Dendritic cell treated with granulocyte-macrophage colony-stimulating factor and Interleukin-4, amounts not matched to agents 40 ng/mL and 50 ng/mL, for 4 days (primary cell): ENCODE data around the gene ATN1.

Experiments used
- H3K27ac Mint-ChIP-seq: one replicate; pipeline ENCODE4 v1.8.0; 2022; ENCODE audit warnings: mild to moderate bottlenecking, mixed read lengths
- H3K27me3 Mint-ChIP-seq: one replicate; pipeline ENCODE4 v1.8.0; 2022; ENCODE audit warnings: mild to moderate bottlenecking, mixed read lengths
- H3K36me3 Mint-ChIP-seq: one replicate; pipeline ENCODE4 v1.8.0; 2022; ENCODE audit warnings: low read depth, mixed read lengths
- H3K4me1 Mint-ChIP-seq: one replicate; pipeline ENCODE4 v1.8.0; 2022; ENCODE audit warnings: low read depth, mixed read lengths
- H3K4me3 Mint-ChIP-seq: one replicate; pipeline ENCODE4 v1.8.0; 2022; ENCODE audit warnings: mild to moderate bottlenecking, moderate library complexity, mixed read lengths
- H3K9me3 Mint-ChIP-seq: one replicate; pipeline ENCODE4 v1.8.0; 2022; ENCODE audit warnings: mixed read lengths
- intact Hi-C: fragments of 100-400 bp; cut with micrococcal nuclease; formaldehyde crosslinking; loops from one replicate; pipeline ENCODE4 v1.15.0; 2022

ATN1 gene

GRCh38 chr12:6914947-6915788, 12.6 kb upstream of the ATN1 start:
- Mint-ChIP-seq H3K4me1 (peaks cover 49% of the 10 kb centered on the region), H3K36me3 (no peaks in the 10 kb centered on the region), H3K27ac (peak overlapping the region; percentile 45), H3K9me3 (no peaks in the 10 kb centered on the region), H3K4me3 (peak overlapping the region; percentile 84), H3K27me3 (peaks cover 73% of the 10 kb centered on the region)
- intact Hi-C loops: no loop called here

DNA sequence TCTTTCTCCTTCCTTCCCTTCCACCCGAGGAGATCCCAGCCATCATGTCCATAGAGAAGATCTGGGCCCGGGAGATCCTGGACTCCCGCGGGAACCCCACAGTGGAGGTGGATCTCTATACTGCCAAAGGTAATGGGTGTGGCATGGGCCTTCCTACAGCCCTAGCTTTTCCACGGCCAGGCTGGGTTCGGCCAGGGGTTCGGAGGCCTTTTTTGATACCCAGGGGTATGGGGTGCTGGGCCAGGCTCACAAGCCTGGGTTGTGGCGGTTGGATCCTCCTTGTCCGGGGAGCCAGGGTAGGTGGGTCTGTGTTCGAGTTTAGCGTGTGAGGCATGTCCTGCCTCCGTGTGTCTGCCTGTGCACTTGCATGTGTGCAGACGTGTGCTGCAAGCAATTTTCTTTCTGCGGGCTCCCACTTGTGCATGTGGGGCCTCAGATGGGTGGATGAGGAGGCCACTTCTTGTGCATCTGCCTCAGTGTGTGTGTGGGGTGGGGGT, 11.9 kb upstream of the ATN1 start:
- Mint-ChIP-seq H3K4me1 (peaks cover 50% of the 10 kb centered on the region), H3K27ac (no peak overlapping the region), H3K9me3 (no peaks in the 10 kb centered on the region), H3K27me3 (peaks cover 75% of the 10 kb centered on the region), H3K4me3 (no peak overlapping the region), H3K36me3 (no peaks in the 10 kb centered on the region)
- intact Hi-C loops: no loop called here

DNA sequence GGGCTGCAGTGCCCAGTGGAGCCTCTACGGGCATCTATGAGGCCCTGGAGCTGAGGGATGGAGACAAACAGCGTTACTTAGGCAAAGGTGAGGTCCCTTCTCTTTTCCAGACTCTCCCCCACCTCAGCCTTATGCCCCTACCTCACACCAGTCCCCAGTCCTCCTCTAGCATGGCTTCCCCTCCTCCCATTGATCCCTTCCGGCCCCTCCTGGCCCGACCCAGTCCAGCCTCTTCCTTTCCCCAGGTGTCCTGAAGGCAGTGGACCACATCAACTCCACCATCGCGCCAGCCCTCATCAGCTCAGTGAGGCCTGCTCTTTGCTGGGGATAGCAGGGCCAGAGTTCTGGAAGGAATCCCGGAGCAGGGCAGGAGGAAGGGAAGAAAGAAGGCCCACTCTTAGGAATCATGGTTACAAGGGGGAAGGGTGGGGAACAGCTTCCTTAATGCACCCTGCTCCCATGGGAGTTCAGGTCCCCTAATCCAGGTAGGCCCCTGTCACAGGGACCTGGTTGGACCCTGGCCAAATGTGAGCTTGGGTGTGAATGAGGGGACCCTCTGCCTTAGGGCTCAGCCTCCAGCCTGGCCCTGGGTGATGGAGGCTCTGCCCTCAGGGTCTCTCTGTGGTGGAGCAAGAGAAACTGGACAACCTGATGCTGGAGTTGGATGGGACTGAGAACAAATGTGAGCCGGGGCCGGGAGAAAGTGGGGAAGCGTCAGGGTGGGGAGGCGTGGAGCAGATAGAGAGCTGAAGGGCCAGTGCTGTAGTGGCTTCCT, 11.1 kb upstream of the ATN1 start:
- H3K4me1 Mint-ChIP-seq: peaks cover 54% of the 10 kb centered on the region
- no peaks in the 10 kb centered on the region for H3K36me3 Mint-ChIP-seq
- H3K27ac Mint-ChIP-seq: no peak overlapping the region
- intact Hi-C loops: no loop called here
- H3K27me3 Mint-ChIP-seq: peaks cover 78% of the 10 kb centered on the region
- no peak overlapping the region for H3K4me3 Mint-ChIP-seq
- H3K9me3 Mint-ChIP-seq: no peaks in the 10 kb centered on the region

DNA sequence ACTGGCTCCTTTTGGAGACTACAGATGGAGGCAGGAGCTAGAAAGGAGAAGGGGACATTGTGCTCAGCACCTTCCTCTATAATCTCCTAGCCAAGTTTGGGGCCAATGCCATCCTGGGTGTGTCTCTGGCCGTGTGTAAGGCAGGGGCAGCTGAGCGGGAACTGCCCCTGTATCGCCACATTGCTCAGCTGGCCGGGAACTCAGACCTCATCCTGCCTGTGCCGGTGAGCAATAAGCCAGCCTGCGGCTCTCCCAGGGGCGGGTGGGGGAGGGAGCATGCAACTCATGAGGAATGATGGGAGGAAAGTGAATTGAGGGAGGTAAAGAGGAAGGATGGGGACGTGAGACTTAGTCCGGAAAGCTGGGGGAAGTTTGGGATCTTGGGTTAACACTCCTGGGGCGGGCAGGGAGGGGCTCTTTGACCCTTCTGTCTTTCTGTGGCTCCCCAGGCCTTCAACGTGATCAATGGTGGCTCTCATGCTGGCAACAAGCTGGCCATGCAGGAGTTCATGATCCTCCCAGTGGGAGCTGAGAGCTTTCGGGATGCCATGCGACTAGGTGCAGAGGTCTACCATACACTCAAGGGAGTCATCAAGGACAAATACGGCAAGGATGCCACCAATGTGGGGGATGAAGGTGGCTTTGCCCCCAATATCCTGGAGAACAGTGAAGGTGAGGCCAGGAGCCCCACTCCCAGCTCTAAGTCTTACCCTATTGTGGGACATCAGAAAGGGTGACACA, 10.1 kb upstream of the ATN1 start:
- Mint-ChIP-seq H3K36me3 (no peaks in the 10 kb centered on the region), H3K27me3 (peaks cover 74% of the 10 kb centered on the region), H3K4me3 (no peak overlapping the region), H3K27ac (no peak overlapping the region), H3K4me1 (peaks cover 64% of the 10 kb centered on the region), H3K9me3 (no peaks in the 10 kb centered on the region)
- intact Hi-C loops: no loop called here

- Mint-ChIP-seq H3K4me1 (peaks cover 64% of the 10 kb centered on the region), H3K9me3 (no peaks in the 10 kb centered on the region), H3K4me3 (no peak overlapping the region), H3K27me3 (peaks cover 56% of the 10 kb centered on the region), H3K36me3 (no peaks in the 10 kb centered on the region), H3K27ac (peak overlapping the region; percentile 42)
- intact Hi-C loops: no loop called here
Observed at GRCh38 chr12:6919588-6919987, 8.2 kb upstream of the ATN1 start.

- H3K4me3 Mint-ChIP-seq: no peak overlapping the region
- no peaks in the 10 kb centered on the region for H3K9me3 Mint-ChIP-seq
- peaks cover 71% of the 10 kb centered on the region for H3K4me1 Mint-ChIP-seq
- H3K36me3 Mint-ChIP-seq: no peaks in the 10 kb centered on the region
- intact Hi-C loops: no loop called here
- H3K27ac Mint-ChIP-seq: no peak overlapping the region
- peaks cover 51% of the 10 kb centered on the region for H3K27me3 Mint-ChIP-seq
Observed at GRCh38 chr12:6921539-6921938, 6.2 kb upstream of the ATN1 start.

- H3K27ac Mint-ChIP-seq: peak overlapping the region; percentile 56
- intact Hi-C loops: no loop called here
- peaks cover 72% of the 10 kb centered on the region for H3K4me1 Mint-ChIP-seq
- H3K27me3 Mint-ChIP-seq: peaks cover 51% of the 10 kb centered on the region
- no peaks in the 10 kb centered on the region for H3K9me3 Mint-ChIP-seq
- H3K4me3 Mint-ChIP-seq: peak overlapping the region; percentile 59
- no peaks in the 10 kb centered on the region for H3K36me3 Mint-ChIP-seq
Observed at GRCh38 chr12:6921996-6922946, 5.5 kb upstream of the ATN1 start.

- peaks cover 48% of the 10 kb centered on the region for H3K27me3 Mint-ChIP-seq
- H3K9me3 Mint-ChIP-seq: no peaks in the 10 kb centered on the region
- H3K4me3 Mint-ChIP-seq: peak overlapping the region; percentile 59
- intact Hi-C loops: no loop called here
- H3K4me1 Mint-ChIP-seq: peaks cover 74% of the 10 kb centered on the region
- peak overlapping the region; percentile 56 for H3K27ac Mint-ChIP-seq
- H3K36me3 Mint-ChIP-seq: no peaks in the 10 kb centered on the region
Observed at GRCh38 chr12:6923003-6923732, 4.6 kb upstream of the ATN1 start.

DNA sequence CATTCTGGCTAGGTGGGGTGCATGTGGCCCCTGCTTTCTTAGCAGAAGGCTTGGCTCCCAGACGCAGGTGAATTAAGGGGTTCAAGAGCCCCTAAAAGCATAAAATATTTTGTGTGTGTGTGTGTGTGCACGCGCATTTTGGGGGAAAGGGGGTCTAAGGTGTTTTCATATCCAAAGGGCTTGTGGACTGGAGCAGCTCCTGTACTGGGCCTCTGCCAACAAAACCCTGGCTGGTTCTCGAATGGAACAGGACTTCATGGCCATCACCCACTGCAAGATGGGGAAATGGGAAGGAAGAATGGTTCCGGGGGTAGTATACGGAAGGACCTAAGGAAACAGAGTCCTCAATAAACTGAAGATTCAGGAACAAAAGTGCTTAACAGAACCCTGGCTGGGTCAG, 3.9 kb upstream of the ATN1 start:
- Mint-ChIP-seq H3K36me3 (peaks cover 5% of the 10 kb centered on the region), H3K4me3 (no peak overlapping the region), H3K27me3 (peaks cover 52% of the 10 kb centered on the region), H3K27ac (no peak overlapping the region), H3K4me1 (peaks cover 79% of the 10 kb centered on the region), H3K9me3 (no peaks in the 10 kb centered on the region)
- intact Hi-C loops: loop anchor here (2.0 kb wide), 1 partner anchor 15 kb away; no protein-coding TSS in a partner anchor

DNA sequence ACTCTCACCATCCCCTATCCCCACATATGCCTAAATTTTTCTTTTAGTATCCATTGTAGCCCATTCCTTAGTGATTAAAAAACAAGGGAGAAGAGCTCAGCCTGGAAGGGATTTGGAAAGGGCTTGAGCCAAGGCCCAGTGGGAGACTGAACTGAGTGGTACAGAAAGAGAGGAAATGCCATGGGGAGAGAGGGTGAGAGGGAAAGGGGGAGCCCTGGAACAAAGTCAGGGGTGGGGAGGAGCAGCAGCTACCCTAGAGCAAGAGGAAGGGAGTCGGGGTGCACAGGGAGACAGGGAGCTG, 2.6 kb upstream of the ATN1 start:
- peaks cover 9% of the 10 kb centered on the region for H3K36me3 Mint-ChIP-seq
- peaks cover 51% of the 10 kb centered on the region for H3K27me3 Mint-ChIP-seq
- peaks cover 82% of the 10 kb centered on the region for H3K4me1 Mint-ChIP-seq
- H3K27ac Mint-ChIP-seq: peak overlapping the region; percentile 20
- intact Hi-C loops: loop anchor here (2.0 kb wide), 1 partner anchor 14 kb away; no protein-coding TSS in a partner anchor
- H3K4me3 Mint-ChIP-seq: no peak overlapping the region
- H3K9me3 Mint-ChIP-seq: no peaks in the 10 kb centered on the region

DNA sequence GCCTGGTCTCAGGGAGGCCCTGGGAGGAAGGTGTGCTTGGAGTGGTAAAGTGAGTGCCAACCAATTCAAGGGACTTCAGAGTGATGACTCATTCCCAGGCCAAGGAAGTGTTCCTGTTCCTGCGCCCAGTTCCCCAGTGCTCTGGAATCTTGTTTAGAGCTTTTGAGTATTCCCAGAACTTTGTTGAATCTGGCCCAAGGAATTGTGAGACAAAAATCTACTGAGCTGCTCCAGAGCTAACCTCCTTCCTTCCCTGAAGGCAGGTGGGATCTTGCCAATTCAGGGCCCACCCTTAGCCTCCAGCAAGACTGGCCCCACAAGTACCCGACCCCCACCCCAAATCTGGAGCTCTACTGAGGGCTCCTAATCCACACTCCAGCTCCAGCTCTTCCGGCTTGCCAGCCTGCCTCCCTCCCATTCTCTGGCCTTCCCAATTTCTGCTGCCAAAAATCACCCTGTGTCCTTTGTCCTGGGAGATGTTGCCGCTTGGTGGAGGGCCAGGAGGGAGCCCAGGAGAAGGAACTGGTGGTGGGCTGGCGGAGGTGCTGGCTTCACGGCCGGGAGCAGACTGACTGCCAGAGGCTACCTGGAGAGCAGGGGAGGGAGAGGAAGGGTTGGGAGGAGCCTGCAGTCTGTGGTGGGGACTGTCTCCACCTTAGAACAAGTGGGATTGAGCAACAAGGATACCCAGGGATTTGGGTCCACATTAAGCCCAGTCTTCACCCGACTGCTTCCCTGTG, 2.0 kb upstream of the ATN1 start:
- intact Hi-C loops: loop anchor here (2.0 kb wide), 1 partner anchor 13 kb away; no protein-coding TSS in a partner anchor
- Mint-ChIP-seq H3K4me1 (peaks cover 85% of the 10 kb centered on the region), H3K4me3 (no peak overlapping the region), H3K27ac (peak overlapping the region; percentile 20), H3K27me3 (peaks cover 51% of the 10 kb centered on the region), H3K36me3 (peaks cover 13% of the 10 kb centered on the region), H3K9me3 (no peaks in the 10 kb centered on the region)
